H9 (cell line): ENCODE measurements around the gene TFEB. TPM values are rescaled to one million over a fixed set of nuclear protein-coding genes. Genes with fewer than 3 reads are reported as not detected.

Source experiments
- DNase-seq: peaks from one replicate; pipeline ENCODE4 v3.0.0-alpha.2; 2017
- H2AFZ ChIP-seq: one replicate; pipeline ENCODE4 v1.6.1; 2013; ENCODE audit warnings: mild to moderate bottlenecking, low read length, control low read depth, moderate library complexity
- H2AK5ac ChIP-seq: 2 replicates; pipeline ENCODE4 v1.6.1; 2013; ENCODE audit warnings: low read length, control low read depth, mixed read lengths; ENCODE audit not compliant: insufficient read length
- H2BK120ac ChIP-seq: one replicate; pipeline ENCODE4 v1.6.1; 2013; ENCODE audit warnings: low read depth, mild to moderate bottlenecking, low read length, control low read depth, inconsistent platforms; ENCODE audit not compliant: poor library complexity, severe bottlenecking
- H2BK12ac ChIP-seq: 2 replicates; pipeline ENCODE4 v1.6.1; 2013; ENCODE audit warnings: low read length, control low read depth, mixed read lengths, low read depth; ENCODE audit not compliant: insufficient read length
- H2BK15ac ChIP-seq: 2 replicates; pipeline ENCODE4 v1.6.1; 2013; ENCODE audit warnings: low read depth, low read length, control low read depth
- H2BK20ac ChIP-seq: one replicate; pipeline ENCODE4 v1.6.1; 2013; ENCODE audit warnings: low read depth, mild to moderate bottlenecking, low read length, control low read depth, inconsistent platforms; ENCODE audit not compliant: poor library complexity, severe bottlenecking
- H2BK5ac ChIP-seq: 2 replicates; pipeline ENCODE4 v1.6.1; 2013; ENCODE audit warnings: low read length, control low read depth, mixed read lengths; ENCODE audit not compliant: insufficient read length
- H3K14ac ChIP-seq: 2 replicates; pipeline ENCODE4 v1.6.1; 2013; ENCODE audit warnings: low read length, control low read depth; ENCODE audit not compliant: insufficient read depth
- H3K18ac ChIP-seq: 2 replicates; pipeline ENCODE4 v1.6.1; 2013; ENCODE audit warnings: low read depth, mild to moderate bottlenecking, mixed read lengths, low read length, control low read depth; ENCODE audit not compliant: insufficient read length
- H3K23ac ChIP-seq: 2 replicates; pipeline ENCODE4 v1.6.1; 2013; ENCODE audit warnings: low read length, control low read depth, mixed read lengths, low read depth; ENCODE audit not compliant: insufficient read length
- H3K23me2 ChIP-seq: 2 replicates; pipeline ENCODE4 v1.6.1; 2013; ENCODE audit warnings: low read depth, mild to moderate bottlenecking, mixed read lengths, low read length, control low read depth; ENCODE audit not compliant: insufficient read length, poor library complexity, severe bottlenecking
- H3K27ac ChIP-seq: 2 replicates; pipeline ENCODE4 v1.5.1; 2013; ENCODE audit warnings: low read length, control low read depth, mixed read lengths, low read depth; ENCODE audit not compliant: insufficient read length
- H3K27me3 ChIP-seq: 2 replicates; pipeline ENCODE4 v1.6.1; 2013; ENCODE audit warnings: low read length, control low read depth, inconsistent platforms; ENCODE audit not compliant: insufficient read depth
- H3K4ac ChIP-seq: 2 replicates; pipeline ENCODE4 v1.6.1; 2013; ENCODE audit warnings: low read depth, mild to moderate bottlenecking, control low read depth, inconsistent platforms, low read length, moderate library complexity
- H3K4me1 ChIP-seq: 2 replicates; pipeline ENCODE4 v1.6.1; 2013; ENCODE audit warnings: low read length, control low read depth, inconsistent platforms; ENCODE audit not compliant: insufficient read depth
- H3K4me2 ChIP-seq: 2 replicates; pipeline ENCODE4 v1.6.1; 2013; ENCODE audit warnings: low read length, control low read depth, mixed read lengths; ENCODE audit not compliant: insufficient read length, insufficient read depth
- H3K56ac ChIP-seq: 2 replicates; pipeline ENCODE4 v1.6.1; 2013; ENCODE audit warnings: low read depth, mild to moderate bottlenecking, mixed read lengths, low read length, control low read depth; ENCODE audit not compliant: insufficient read length
- H3K79me1 ChIP-seq: 2 replicates; pipeline ENCODE4 v1.6.1; 2013; ENCODE audit warnings: low read depth, mild to moderate bottlenecking, moderate library complexity, low read length, control low read depth, inconsistent platforms; ENCODE audit not compliant: insufficient read depth, poor library complexity, severe bottlenecking
- H3K79me2 ChIP-seq: 2 replicates; pipeline ENCODE4 v1.6.1; 2013; ENCODE audit warnings: low read length, control low read depth, inconsistent platforms; ENCODE audit not compliant: insufficient read depth
- H3K9ac ChIP-seq: 2 replicates; pipeline ENCODE4 v1.6.1; 2013; ENCODE audit warnings: low read length, control low read depth, mixed read lengths; ENCODE audit not compliant: insufficient read length; ENCODE audit errors: extremely low read depth
- H3K9me3 ChIP-seq: one replicate; pipeline ENCODE4 v1.6.1; 2013; ENCODE audit warnings: low read depth, low read length, inconsistent platforms; ENCODE audit not compliant: control insufficient read depth
- H3T11ph ChIP-seq: one replicate; pipeline ENCODE4 v1.6.1; 2013; ENCODE audit warnings: mild to moderate bottlenecking, low read length, control low read depth, inconsistent platforms
- H4K20me1 ChIP-seq: one replicate; pipeline ENCODE4 v1.6.1; 2013; ENCODE audit not compliant: control insufficient read depth, insufficient read length, insufficient read depth
- H4K5ac ChIP-seq: 2 replicates; pipeline ENCODE4 v1.6.1; 2013; ENCODE audit warnings: low read depth, mild to moderate bottlenecking, mixed read lengths, low read length, control low read depth; ENCODE audit not compliant: insufficient read length
- H4K8ac ChIP-seq: replicated peaks from 2 replicates; pipeline ENCODE4 v1.6.1; 2013; ENCODE audit warnings: low read length, control low read depth, mixed read lengths, low read depth; ENCODE audit not compliant: insufficient read length
- H4K91ac ChIP-seq: 2 replicates; pipeline ENCODE4 v1.6.1; 2013; ENCODE audit warnings: low read depth, mild to moderate bottlenecking, moderate library complexity, mixed read lengths, low read length, control low read depth; ENCODE audit not compliant: insufficient read length
- H3K27ac Mint-ChIP-seq, 3 experiments: 2 replicates in 2 of 3; 3 replicates in 1 of 3; pipeline ENCODE4 v1.8.0; 2020 to 2021; ENCODE audit warnings: mixed read lengths in 3 of 3, mild to moderate bottlenecking in 1 of 3, moderate library complexity in 1 of 3
- H3K27me3 Mint-ChIP-seq: 2 replicates; pipeline ENCODE4 v1.8.0; 2021; ENCODE audit warnings: low read depth, mild to moderate bottlenecking, moderate library complexity, mixed read lengths
- H3K36me3 Mint-ChIP-seq, 3 experiments: 2 replicates in 2 of 3; 3 replicates in 1 of 3; pipeline ENCODE4 v1.8.0; 2020 to 2021; ENCODE audit warnings: low read depth in 3 of 3, mixed read lengths in 3 of 3; ENCODE audit not compliant: insufficient read depth in 1 of 3
- H3K4me1 Mint-ChIP-seq, 2 experiments: 2 replicates each; pipeline ENCODE4 v1.8.0; 2020; ENCODE audit warnings: mixed read lengths in 2 of 2
- H3K4me3 Mint-ChIP-seq, 2 experiments: 2 replicates in 1 of 2; 3 replicates in 1 of 2; pipeline ENCODE4 v1.8.0; 2020 to 2021; ENCODE audit warnings: mild to moderate bottlenecking in 2 of 2, mixed read lengths in 2 of 2, moderate library complexity in 1 of 2
- H3K9me3 Mint-ChIP-seq, 2 experiments: 2 replicates in 1 of 2; 3 replicates in 1 of 2; pipeline ENCODE4 v1.8.0; 2020; ENCODE audit warnings: mild to moderate bottlenecking in 2 of 2, mixed read lengths in 2 of 2, moderate library complexity in 1 of 2
- CTCF ChIP-seq: fragments of 200-600 bp; sonication (generic); conservative IDR thresholded peaks from 3 replicates; pipeline ENCODE4 v1.8.0; 2021; ENCODE audit warnings: antibody characterized with exemption, mild to moderate bottlenecking
- WGBS: extraction: QIAGEN DNeasy Blood & Tissue Kit; methylation state at CpG from one replicate; pipeline ENCODE4 v1.1.7; 2013; ENCODE audit warnings: missing lambda C conversion rate, low lambda C conversion rate, mixed read lengths; ENCODE audit not compliant: insufficient read length; ENCODE audit errors: extremely low coverage; 5-methylcytosine and 5-hydroxymethylcytosine counted together
- total RNA-seq: library from RNA; stranded (reverse); gene quantifications from 2 replicates; pipeline ENCODE4 v1.2.1, GENCODE V29; 2021

The TFEB gene
- total RNA-seq, 1 experiment from 2014 or later: 1.2 TPM

- H2AK5ac ChIP-seq: no peak overlapping the region
- Mint-ChIP-seq H3K27me3 (peaks cover 71% of the 10 kb centered on the region), H3K4me3 (peak overlapping the region; percentile 81 to 90), H3K4me1 (peaks cover 40 to 42% of the 10 kb centered on the region in 2 experiments), H3K9me3 (no peaks in the 10 kb centered on the region; a peak in 1 of 5 replicates), H3K36me3 (peaks cover 9 to 16% (median 10%) of the 10 kb centered on the region in 3 experiments), H3K27ac (no peak overlapping the region)
- H2BK15ac ChIP-seq: no peak overlapping the region
- H2BK12ac ChIP-seq: no peak overlapping the region
- H2AFZ ChIP-seq: no peak overlapping the region
- H4K91ac ChIP-seq: no peak overlapping the region
- no peaks in the 10 kb centered on the region; the same call in 1 of the 2 replicates for H3K79me2 ChIP-seq
- no peak overlapping the region for H3T11ph ChIP-seq
- H3K23ac ChIP-seq: no peak overlapping the region
- no peak overlapping the region for H2BK120ac ChIP-seq
- H3K4ac ChIP-seq: no peak overlapping the region
- no peak overlapping the region for H4K5ac ChIP-seq
- H4K8ac ChIP-seq: no peak overlapping the region
- no peak overlapping the region for H3K14ac ChIP-seq
- no peaks in the 10 kb centered on the region for H3K79me1 ChIP-seq
- no peak overlapping the region for H2BK20ac ChIP-seq
- DNase-seq: peak; percentile 55
- no peak overlapping the region for H2BK5ac ChIP-seq
- H3K27ac ChIP-seq: no peak overlapping the region
- H3K23me2 ChIP-seq: peaks cover 18% of the 10 kb centered on the region
- H3K4me2 ChIP-seq: peak overlapping the region; percentile 70
- no CpG with 5 or more reads among the region's 54 CpGs for WGBS
- H4K20me1 ChIP-seq: no peaks in the 10 kb centered on the region
- no peak overlapping the region for H3K56ac ChIP-seq
- H3K9ac ChIP-seq: no peak overlapping the region
- peaks cover 3% of the 10 kb centered on the region; the same call in 1 of the 2 replicates for H3K27me3 ChIP-seq
- TF ChIP-seq CTCF: no peak
- peaks cover 5% of the 10 kb centered on the region; the same call in 1 of the 2 replicates for H3K4me1 ChIP-seq
- H3K18ac ChIP-seq: no peak overlapping the region
- no peaks in the 10 kb centered on the region for H3K9me3 ChIP-seq
These were observed 98.0 kb downstream of the TFEB start for GRCh38 chr6:41637194-41638001.
